ENCODE results near the gene HECW1.

- TF ChIP-seq POLR2A (IDR thresholded peaks at IDR 0.05; ENCODE audit: low read depth, low read length) (no peak), POLR2AphosphoS5 (IDR thresholded peaks at IDR 0.05; ENCODE audit: low read depth, low read length) (no peak), POU2F2 (IDR thresholded peaks at IDR 0.05; ENCODE audit: low read depth, low read length) (no peak), SPI1 (IDR thresholded peaks at IDR 0.05; ENCODE audit: low read depth, low read length) (no peak)
Observed at GRCh38 chr7:43430411-43430810, 318.0 kb downstream of the HECW1 start.

All from GM12891 (cell line).